NCI-H128 (cell line): ENCODE measurements around the gene TLCD5.

Source experiments
- DNase-seq: peaks from one replicate; lab custom pipeline; 2025; ENCODE audit not compliant: unreplicated experiment; lab: John Stamatoyannopoulos, UW

Gene TLCD5

GRCh38 chr11:120335908-120336640 lies 11.0 kb downstream of the TLCD5 start, which contains the start of gene ARHGEF12:
Gene ARHGEF12 (plus strand): TSS chr11:120336413. CDS start chr11:120337244, 831 bp downstream.
- peak; percentile 70 for DNase-seq

- no peak for DNase-seq
Measured at GRCh38 chr11:120336641-120337354, 11.7 kb downstream of the TLCD5 start.

- no peak for DNase-seq
Measured at GRCh38 chr11:120337355-120338106, 12.4 kb downstream of the TLCD5 start.

DNA sequence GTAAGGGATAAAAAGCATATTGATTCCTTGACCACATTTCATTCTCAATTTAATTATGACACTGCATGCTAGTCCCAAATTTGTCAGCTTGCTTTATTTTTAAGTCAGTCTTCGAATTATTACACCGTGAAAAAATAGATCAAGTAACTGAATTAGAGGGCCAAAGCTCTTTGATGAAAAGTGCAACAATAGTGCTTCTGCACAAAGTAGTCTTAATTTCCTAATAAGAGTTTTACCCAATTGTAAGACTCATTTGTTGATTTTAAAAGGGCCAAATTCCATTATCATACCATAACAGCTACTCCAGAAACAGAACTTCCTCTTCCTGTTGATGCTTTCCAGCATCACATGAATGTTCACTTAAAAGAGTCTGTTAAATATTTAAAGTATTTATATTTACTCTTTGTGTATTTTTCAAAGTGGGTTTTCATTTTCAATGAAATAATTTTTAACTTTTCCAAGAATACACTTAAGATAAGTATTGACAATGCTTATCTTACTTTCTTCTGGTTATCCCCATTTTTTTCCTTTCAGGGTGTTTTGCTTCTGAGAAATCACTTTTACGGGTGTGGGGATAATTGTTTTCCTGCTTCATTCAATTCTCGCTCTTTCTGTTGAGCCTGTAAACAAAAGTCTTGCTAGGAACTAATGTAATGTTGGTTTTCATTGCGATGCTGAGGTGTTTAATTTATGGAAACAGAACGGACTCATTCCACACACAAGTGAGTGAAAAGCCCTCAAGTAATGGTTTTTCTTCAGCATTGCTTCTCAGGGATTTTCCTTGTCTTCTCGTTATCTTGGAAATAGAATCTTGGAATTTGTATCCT lies 13.2 kb downstream of the TLCD5 start:
- no peak for DNase-seq

DNA sequence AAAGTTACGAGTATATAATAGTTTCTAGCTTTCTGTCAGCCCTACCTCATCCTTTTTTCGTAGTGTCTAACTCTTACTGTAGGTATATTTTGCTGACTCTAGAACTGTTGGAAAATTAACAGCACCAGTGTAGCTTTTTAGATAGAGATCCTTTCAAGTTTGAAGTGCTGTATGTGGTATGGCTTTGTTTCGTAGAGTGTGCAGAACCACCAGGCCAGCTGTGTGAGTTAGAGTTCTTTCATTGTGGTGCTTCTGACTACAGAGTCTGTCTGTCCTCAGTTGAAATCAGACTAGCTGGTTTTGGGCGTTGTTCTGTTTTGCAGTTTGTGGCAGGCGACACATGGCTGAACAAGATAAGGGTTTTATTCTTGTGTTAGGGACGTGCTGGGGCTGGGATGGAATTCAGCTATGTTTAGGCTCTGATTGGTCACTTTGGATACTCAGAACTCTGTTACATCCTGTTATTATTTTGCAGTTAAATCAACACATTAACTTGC lies 14.3 kb downstream of the TLCD5 start:
- no peak for DNase-seq

DNA sequence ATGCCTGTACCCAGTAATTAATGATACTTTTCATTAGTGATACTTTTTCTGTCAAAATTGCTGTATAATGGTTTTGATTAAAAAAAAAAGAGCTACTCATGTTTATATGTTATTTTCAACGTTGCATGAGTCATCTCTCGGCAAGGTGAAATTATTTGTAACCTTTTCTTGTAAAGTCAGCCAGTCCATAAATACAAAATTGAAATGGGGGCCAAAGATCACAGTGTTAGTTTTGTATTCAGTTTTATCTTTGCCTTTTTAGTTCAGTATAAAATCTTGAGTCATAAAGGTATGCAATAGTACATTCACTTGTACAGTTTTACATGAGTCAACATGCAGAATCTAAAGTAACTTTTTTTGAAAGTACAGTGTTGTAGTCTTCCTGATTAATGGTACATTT lies 15.4 kb downstream of the TLCD5 start:
- no peak for DNase-seq

DNA sequence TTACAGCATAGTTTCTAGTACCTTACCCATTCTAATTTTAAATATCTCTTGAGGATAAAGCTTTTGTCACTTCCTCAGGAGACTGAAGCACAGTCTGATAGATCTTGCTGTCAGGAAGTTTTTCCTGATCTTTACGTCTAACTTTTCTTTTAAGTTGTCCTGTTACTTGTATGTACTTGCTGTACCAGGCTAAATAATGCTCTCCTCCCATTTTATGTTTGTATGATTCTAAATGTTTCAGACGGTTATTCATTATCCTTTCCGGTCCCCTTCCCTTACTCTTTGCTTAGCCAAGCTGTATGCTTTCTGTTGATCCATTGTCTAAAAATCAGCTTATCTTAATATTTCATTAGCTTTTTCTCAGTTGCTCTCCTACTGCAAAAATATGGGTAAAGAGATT lies 17.1 kb downstream of the TLCD5 start:
- no peak for DNase-seq

DNA sequence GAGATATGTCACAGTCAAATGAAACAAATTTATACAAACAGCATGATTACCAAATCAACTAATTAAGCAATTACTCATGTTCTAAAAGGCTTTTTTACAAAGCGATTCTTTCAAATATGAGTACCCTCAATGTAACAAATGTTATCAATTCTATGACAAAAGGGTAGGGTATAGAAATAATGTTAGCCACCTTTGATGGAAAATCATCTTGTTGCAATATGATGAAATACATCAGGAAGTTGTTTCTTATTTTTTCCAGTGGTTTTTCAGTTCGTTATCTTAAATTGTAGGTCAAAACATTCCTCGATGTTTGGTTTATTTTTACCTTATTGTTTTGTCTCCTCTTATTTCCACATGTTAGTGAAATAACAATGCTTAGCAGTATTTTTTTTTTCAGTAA lies 17.6 kb downstream of the TLCD5 start:
- no peak for DNase-seq

GRCh38 chr11:120343429-120343828 lies 18.3 kb downstream of the TLCD5 start:
- no peak for DNase-seq

DNA sequence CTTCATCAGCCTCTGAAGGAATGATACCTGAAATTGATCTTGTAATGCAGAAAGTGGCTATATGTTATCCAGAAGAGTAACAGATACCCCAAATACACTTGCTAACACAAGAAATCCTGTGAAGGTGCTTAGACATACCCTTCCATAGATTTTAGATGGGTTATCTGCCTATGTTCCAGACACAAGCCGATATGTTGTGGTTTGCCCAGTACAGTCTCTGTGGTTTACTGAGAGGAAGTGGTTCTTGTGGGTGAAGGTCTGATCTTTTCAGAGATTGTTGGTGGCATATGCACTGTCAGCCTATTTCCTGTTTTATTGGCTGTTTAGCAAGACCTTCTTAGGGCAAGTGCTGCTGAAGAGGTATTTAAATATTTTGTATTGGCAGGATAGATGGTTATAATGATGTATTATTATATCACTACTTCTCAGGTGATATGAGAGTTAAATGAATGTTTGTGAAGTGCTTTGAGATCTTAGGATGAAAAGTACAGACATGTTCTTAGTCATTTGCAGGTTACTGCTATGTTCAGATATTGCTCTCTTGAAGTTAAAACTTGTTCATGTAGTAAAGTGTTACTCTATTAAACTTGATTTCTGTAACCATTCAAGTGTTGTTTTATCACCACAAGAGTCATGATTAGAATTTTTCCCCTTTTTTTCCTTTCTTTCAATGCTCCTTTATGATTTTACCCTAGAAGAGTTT lies 19.4 kb downstream of the TLCD5 start:
- DNase-seq: no peak

DNA sequence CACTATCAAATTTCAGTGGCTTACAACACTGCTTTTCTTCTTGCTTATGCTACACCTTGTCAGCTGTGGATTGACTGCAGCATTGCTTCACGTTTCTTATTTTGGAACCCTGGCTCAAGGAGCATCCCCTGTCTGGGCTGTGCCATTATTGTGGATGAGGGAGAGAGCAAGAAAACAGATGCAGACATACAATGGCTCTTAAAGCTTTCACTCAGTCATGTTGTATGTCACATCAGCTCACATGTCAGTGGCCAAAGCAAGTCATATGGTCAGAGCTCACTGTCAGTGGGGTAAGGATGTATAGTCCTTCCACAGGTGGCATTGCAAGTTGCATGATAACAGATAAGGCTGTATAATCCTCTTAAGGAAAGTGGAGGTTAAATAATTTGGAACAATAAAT lies 21.1 kb downstream of the TLCD5 start:
- DNase-seq: no peak

GRCh38 chr11:120350637-120351036 lies 25.5 kb downstream of the TLCD5 start:
- DNase-seq: no peak

DNA sequence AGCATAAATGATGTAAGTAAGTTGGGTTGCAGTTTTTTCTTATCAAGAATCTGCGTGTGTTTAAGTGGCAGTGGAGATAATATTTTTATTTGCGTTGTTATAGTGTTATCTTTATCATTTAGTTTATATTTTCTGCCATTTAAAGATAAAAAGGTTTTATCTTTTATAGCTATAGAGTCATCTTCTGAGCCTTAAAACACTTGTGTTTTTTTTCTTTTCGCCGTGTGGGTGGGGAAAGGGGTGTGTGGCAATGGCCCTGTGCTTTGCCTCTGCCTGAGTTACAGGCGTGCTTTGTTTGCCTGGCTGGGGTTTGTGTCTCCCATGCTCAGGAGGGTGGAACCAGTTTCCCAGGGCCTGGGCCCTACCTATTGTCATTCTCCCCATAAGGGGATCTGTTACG lies 27.3 kb downstream of the TLCD5 start:
- no peak for DNase-seq

GRCh38 chr11:120354068-120354467 lies 29.0 kb downstream of the TLCD5 start:
- no peak for DNase-seq

DNA sequence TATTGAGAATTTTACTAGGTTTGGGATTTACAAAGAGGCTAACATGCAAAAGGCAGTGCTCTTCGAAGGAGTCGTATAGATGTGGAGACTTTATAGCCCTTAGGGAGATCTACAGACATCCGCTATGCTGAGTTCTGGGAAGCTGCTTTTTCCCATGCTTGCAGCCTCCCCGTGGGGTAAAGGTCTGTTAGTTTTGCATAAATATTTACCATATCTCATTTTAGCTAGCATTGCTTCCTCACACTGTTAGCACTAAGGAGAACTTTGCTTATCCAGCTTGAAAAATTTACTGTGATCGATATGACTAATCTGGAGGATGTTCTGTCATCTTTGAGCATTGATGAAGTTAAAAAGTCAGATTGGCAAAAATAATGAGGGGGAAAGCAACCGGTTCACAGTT lies 29.7 kb downstream of the TLCD5 start:
- DNase-seq: no peak

GRCh38 chr11:120357620-120358019 lies 32.5 kb downstream of the TLCD5 start:
- no peak for DNase-seq

DNA sequence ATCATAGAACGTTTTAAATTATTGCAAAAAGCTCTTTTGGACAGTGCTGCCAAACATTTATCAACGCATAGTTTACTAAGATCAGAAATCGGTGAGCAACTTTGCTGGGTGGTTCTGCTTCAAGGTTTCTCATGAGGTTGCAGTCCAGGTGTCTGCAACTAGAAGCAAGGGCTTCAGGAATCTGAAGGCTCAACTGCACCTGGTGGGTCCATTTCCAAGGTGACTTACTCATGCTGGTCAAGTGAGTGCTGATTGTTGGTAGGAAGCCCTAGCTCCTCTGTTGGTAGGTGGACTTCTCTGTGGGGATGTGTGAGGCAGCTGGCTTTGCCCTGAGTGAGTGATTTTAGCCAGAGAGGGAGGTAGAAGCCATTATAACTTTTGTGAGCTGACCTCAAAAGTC lies 33.6 kb downstream of the TLCD5 start:
- DNase-seq: no peak

DNA sequence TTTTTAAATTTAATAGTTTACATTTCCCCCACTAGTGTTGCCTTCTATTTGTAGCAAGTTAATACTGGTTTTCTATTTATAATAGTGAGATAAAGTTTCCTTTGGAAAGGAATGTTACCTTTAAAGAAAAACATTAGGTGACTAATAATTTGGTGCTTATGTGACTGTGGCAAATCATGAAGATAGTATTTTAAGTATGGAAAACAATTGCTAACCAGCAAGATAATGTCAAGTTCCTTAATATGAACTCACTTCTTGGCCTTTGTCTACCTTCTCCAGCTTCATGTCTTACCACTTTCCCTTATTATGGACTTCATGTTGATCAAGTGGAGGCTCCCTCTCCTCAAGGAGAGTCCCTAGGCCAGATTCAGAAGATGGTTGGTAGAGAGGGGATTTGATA lies 38.3 kb downstream of the TLCD5 start:
- DNase-seq: no peak

DNA sequence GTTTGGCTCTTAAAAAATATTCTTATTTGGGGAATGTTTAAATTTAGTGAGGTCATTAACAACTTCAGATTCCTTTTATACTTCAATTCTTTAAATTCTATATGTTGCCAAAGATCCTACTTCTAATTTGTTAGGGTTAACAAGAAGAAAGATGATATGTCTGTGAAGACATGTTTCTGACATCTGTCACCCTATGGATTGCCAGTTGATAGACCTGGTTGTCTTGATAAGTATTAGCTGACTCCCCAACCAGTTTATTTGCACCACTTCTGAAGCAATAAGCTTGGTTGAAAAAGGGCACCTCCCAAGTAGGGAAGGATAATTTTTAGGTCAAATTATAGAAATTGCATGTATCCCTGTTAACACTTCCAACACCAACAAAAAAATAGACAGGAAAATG lies 40.4 kb downstream of the TLCD5 start:
- DNase-seq: no peak

- no peak for DNase-seq
Measured at GRCh38 chr11:120372296-120372695, 47.2 kb downstream of the TLCD5 start.
